Brain microvascular endothelial cell (primary cell): ENCODE data around the gene ZNF367.
"Not testable (repeated sequence)": the region's sequence is repeated elsewhere in the genome, so short reads cannot be mapped to it uniquely, and the experiment has no call there.

Source experiments
- DNase-seq: peaks from one replicate; pipeline ENCODE4 v3.0.0-alpha.2; 2020
- H3K27ac ChIP-seq: fragments of 250-450 bp; sonication (Bioruptor Pico); 2 replicates; pipeline ENCODE4 v1.5.1; 2020; ENCODE audit warnings: mild to moderate bottlenecking, moderate library complexity
- H3K27me3 ChIP-seq: fragments of 250-450 bp; sonication (Bioruptor Pico); replicated peaks from 2 replicates; pipeline ENCODE4 v1.5.1; 2020; ENCODE audit warnings: mild to moderate bottlenecking
- H3K36me3 ChIP-seq: fragments of 250-450 bp; sonication (Bioruptor Pico); replicated peaks from 2 replicates; pipeline ENCODE4 v1.5.1; 2020; ENCODE audit warnings: mild to moderate bottlenecking
- H3K4me3 ChIP-seq: 2 replicates; pipeline ENCODE4 v1.5.1; 2011; ENCODE audit warnings: low read depth, mild to moderate bottlenecking, control low read depth, low read length, moderate library complexity
- in situ Hi-C: cut with HindIII; loops from 2 replicates; pipeline ENCODE4 v1.10.0; 2017; ENCODE audit warnings: low sequenced_read_pairs, low pct_ligation_motif_present
- TF ChIP-seq, protein P1 (sequence below): IDR thresholded peaks from 2 replicates; pipeline ENCODE4 v1.5.1; 2011; ENCODE audit warnings: low read depth, mild to moderate bottlenecking, moderate library complexity, low read length, control low read depth, inconsistent platforms; ENCODE audit errors: missing control alignments

The ZNF367 gene

DNA sequence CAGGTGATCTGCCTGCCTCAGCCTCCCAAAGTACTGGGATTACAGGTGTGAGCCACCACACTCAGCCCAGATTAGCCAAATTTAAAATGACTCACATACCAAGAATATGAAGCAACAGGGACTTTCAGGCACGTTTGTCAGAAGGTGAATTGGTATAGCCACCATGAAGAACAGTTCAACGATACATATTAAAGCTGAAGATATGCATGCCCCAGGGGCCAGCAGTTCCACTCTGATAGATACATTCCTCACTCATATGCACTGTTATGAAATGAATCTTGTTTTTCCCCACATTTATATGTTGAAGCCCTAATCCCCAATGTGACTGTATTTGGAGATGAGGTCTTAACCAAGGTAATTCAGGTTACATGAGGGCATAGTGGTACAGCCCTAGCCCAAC, 57.2 kb downstream of the ZNF367 start:
- Histone ChIP-seq H3K27me3 (no peaks in the 10 kb centered on the region), H3K27ac (no peak overlapping the region), H3K36me3 (peaks cover 5% of the 10 kb centered on the region), H3K4me3 (no peak overlapping the region)
- in situ Hi-C loops = no loop called here
- TF ChIP-seq, protein P1, sequence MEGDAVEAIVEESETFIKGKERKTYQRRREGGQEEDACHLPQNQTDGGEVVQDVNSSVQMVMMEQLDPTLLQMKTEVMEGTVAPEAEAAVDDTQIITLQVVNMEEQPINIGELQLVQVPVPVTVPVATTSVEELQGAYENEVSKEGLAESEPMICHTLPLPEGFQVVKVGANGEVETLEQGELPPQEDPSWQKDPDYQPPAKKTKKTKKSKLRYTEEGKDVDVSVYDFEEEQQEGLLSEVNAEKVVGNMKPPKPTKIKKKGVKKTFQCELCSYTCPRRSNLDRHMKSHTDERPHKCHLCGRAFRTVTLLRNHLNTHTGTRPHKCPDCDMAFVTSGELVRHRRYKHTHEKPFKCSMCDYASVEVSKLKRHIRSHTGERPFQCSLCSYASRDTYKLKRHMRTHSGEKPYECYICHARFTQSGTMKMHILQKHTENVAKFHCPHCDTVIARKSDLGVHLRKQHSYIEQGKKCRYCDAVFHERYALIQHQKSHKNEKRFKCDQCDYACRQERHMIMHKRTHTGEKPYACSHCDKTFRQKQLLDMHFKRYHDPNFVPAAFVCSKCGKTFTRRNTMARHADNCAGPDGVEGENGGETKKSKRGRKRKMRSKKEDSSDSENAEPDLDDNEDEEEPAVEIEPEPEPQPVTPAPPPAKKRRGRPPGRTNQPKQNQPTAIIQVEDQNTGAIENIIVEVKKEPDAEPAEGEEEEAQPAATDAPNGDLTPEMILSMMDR = no peak
- no peak for DNase-seq

GRCh38 chr9:96360523-96360922, 57.6 kb downstream of the ZNF367 start:
- H3K36me3 ChIP-seq, H3K4me3 ChIP-seq, DNase-seq, H3K27me3 ChIP-seq, H3K27ac ChIP-seq, in situ Hi-C loops: not testable (repeated sequence)

DNA sequence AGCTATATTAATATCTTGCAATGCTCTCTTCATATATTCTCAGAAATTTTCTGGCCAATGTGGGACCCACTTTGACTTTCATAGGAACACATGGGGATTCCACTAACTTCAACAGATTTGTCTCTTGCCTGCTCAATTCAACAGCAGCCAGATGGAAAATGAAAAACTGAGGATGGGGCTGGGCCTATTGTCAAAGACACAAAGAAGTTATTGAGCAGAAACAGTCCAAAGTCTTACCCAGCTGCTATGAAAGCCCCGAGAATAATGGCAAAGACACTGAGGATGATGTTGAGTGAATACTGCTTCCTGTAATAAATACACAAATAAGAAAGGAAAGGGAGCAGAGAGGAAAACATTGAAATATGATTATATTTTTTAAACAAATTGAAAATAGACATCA, 67.3 kb downstream of the ZNF367 start:
- Histone ChIP-seq H3K27ac (no peak overlapping the region), H3K27me3 (no peaks in the 10 kb centered on the region), H3K4me3 (no peak overlapping the region), H3K36me3 (no peaks in the 10 kb centered on the region)
- in situ Hi-C loops = no loop called here
- TF ChIP-seq, protein P1 = no peak
- DNase-seq = no peak

GRCh38 chr9:96348261-96348660, 69.9 kb downstream of the ZNF367 start:
- TF ChIP-seq, protein P1 = no peak
- Histone ChIP-seq H3K36me3 (no peaks in the 10 kb centered on the region), H3K27me3 (no peaks in the 10 kb centered on the region), H3K27ac (no peak overlapping the region), H3K4me3 (no peak overlapping the region)
- in situ Hi-C loops = no loop called here
- no peak for DNase-seq

DNA sequence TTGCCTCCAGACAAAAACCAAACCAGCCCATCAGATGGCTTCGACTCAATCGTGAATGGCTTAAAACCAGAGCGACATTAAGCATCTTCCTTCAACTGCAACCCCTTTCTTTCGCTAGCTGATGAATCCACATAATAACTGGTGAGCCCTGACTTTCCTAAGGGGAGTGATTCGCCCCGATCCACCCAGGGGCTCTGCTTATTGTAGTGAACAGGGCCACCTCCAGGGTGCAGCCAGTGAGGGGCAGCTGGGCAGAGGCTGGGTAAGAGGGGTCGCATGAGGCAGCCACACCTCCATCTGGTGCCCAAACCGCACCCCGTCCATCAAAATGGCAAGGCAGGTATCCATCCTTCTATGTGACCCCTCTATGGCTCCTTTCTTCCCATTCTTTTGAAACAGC, 72.6 kb downstream of the ZNF367 start:
- DNase-seq = no peak
- Histone ChIP-seq H3K4me3 (no peak overlapping the region), H3K27me3 (no peaks in the 10 kb centered on the region), H3K27ac (no peak overlapping the region), H3K36me3 (peaks cover 2% of the 10 kb centered on the region)
- TF ChIP-seq, protein P1 = no peak
- in situ Hi-C loops = no loop called here

DNA sequence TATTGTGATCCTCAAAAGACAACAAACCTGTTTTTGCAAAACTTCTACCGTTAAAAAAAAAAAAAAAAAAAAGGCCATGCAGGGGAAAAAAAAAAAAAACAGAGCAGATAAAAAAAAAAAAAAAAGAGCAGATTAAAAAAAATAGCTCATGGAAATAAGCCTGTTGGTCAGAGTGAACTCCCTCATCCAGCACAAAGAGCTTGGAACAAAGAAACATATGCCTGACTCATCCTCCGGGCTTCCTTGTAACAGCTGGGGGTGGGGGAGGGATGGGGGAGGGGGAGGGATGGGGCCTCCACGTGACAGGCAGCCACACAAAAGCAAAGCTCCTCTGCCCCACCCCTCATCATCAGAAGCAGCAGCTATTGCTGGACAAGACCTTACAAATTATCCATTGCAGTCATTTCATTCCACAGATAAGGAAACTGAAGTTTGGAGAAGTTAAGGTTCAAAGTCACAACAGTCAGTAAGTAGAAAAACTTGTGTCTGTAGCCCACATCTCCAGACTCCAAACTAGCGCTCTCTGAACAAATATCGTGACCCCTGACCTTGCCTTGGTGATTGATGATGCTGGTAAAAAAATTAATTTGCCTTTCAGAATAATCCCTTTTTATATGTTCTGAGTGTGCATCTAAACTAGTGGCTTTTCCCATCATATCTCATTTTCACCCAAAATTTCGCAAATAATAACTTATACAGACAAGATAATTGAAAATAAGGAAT, 73.6 kb downstream of the ZNF367 start:
- no peaks in the 10 kb centered on the region for H3K27me3 ChIP-seq
- H3K36me3 ChIP-seq = peaks cover 2% of the 10 kb centered on the region
- peak overlapping the region; percentile 50 for H3K27ac ChIP-seq
- in situ Hi-C loops = no loop called here
- DNase-seq = peak; percentile 88
- H3K4me3 ChIP-seq = no peak overlapping the region
- TF ChIP-seq, protein P1 = no peak
